ENCODE data around the gene VGLL4.
"Not testable (repeated sequence)": the region's sequence is repeated elsewhere in the genome, so short reads cannot be mapped to it uniquely, and the experiment has no call there.

The VGLL4 gene

DNA sequence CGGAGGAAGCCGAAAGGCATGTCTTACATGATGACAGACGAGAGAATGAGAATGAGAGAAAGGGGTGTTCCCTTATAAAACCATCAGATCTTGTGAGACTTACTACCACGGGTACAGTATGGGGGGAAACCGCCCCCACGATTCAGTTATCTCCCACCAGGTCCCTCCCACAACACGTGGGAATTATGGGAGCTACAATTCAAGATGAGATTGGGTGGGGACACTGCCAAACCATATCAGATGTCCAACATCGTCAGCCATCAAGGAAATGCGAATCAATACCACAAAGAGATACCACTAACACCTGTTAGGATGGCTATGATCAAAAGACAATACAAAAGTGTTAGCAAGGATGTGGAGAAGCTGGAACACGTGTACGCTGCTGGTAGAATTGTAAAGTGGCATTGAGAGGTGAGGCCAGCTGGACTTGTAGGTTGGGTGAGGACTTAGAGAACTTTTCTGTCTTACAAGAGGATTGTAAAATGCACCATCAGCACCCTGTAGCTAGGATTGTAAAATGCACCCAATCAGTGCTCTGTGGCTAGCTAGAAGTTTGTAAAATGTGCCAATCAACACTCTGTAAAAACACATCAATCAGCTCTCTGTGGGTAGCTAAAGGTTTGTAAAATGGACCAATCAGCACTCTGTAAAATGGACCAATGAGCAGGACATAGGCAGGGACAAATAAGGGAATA lies 37.5 kb downstream of the VGLL4 start:
- no peak for DNase-seq (ENCODE audit: low read depth)

DNA sequence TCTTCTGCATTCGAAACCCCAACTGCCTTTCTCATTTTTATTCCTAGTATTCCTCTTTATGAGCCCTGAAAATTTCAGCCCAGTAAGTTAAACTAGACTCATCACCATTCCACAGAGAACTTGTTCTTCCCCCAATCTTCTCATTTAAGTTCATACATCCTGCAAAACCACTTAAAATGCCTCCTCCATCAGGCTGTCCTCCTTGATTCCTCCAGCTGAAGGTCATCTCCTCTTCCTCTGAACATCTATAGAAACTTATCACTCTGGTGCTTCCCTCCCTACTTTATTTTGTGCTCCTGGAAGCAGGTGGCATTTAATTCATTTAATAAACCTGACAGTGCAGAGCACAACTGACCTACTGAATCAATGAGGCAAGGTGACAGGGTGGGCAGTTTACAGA lies 38.3 kb downstream of the VGLL4 start:
- no peak for DNase-seq (ENCODE audit: low read depth)

- DNase-seq (ENCODE audit: low read depth), result peak; percentile 72
These were observed 39.4 kb downstream of the VGLL4 start for GRCh38 chr3:11604139-11604892.

- DNase-seq (ENCODE audit: low read depth), result peak; percentile 88
These were observed 40.1 kb downstream of the VGLL4 start for GRCh38 chr3:11603628-11604027.

DNA sequence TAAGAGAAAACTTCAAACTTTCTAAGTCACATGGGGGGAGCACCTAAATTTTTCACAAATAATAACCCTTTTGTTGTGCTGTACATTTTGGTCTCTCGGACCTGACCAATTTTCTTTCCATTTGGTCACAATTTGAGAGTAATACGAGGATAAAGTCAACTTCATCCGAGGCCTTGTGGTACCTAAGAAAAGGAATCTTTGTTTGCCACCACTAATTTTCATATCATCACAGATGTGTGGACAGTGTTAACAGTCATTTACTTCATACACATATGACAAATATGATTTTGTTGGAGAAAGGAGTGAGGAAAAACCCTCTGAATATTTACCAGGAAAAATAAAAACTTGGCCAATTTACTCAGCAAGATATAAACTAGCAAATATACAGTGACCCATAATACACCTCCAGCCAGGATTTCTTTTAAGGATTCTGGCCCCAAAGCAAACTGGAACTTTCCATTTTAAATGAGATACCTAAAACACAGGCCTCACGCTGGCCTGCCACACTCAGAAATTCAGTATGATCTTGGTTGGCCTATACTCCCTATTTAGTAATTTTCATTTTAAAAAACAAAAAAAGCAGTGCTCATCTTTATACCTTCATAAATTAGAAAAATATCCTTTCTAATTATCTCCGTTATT lies 40.7 kb downstream of the VGLL4 start:
- no peak for DNase-seq (ENCODE audit: low read depth)

GRCh38 chr3:11602239-11602840 lies 41.4 kb downstream of the VGLL4 start:
- no peak for DNase-seq (ENCODE audit: low read depth)

- DNase-seq (ENCODE audit: low read depth), result peak; percentile 92
These were observed 42.1 kb downstream of the VGLL4 start for GRCh38 chr3:11601446-11602238.

DNA sequence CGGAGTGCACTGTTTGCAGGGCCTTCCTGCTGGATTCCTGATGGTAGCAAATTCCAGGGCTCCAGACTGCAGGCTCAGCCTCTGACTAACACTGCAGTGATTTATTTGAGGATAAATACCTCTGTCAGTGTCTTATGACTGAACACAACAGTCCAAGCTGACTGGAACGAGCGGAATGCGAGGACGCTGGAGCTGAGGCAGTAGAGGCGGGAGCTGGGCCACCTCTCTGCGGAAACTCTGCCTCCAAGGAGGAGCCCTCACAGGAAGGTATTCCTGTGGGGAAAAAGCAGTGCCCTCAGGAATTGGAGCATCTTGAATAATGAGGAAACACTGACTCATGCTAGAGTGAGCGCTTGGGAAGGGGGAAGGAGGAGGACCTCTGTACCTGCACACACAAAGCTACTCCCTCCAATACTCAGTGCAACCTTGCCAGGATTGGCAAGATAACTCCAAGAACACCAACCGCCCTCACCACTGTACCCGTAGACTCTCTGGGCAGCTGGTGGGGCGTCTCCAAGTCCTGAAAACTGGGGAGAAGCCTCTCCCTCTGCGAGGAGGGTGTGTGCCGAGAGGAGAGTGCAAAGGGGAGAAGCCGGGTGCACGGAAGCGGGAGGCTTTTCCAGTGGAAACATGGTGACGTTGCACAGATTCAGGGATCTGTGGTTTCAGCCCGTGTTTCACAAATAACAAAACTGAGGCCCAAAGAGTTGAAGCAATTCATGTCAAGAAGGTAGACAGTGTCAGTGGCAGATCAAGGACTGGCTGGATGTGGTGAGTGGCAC lies 43.0 kb downstream of the VGLL4 start:
- DNase-seq (ENCODE audit: low read depth), result peak; percentile 98

DNA sequence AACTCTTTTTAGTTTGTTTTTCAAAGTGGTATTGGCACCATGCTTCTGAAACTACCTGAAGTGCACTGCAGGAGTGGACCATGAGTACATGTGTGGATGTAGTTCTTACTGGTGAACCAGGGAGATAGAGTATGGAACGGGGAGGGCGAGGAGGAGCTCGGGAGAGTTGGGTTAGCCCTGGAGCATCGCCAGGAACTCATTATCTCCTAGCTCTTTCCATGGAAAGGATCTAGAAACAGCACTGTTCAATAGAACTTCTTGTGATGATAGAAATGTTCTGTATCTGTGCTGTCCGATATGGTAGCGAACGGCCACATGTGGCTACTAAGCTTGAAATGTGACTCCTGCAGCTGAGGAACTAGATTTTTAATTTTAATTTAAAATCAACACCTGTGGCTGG lies 47.3 kb downstream of the VGLL4 start:
- no peak for DNase-seq (ENCODE audit: low read depth)

DNA sequence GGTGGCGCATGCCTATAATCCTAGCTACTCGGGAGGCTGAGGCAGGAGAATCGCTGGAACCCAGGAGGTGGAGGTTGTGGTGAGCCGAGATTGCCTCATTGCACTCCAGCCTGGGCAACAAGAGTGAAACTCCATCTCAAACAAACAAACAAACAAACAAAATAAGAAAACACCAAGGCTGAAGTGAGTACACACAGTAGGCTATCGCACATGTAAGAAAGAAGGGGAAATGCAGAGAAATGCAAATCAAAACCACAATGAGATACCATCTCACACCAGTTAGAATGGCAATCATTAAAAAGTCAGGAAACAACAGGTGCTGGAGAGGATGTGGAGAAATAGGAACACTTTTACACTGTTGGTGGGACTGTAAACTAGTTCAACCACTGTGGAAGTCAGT lies 48.7 kb downstream of the VGLL4 start:
- DNase-seq (ENCODE audit: low read depth), result not testable (repeated sequence)

- no peak for DNase-seq (ENCODE audit: low read depth)
These were observed 50.2 kb downstream of the VGLL4 start for GRCh38 chr3:11593318-11594034.

- DNase-seq (ENCODE audit: low read depth), result no peak
These were observed 51.0 kb downstream of the VGLL4 start for GRCh38 chr3:11592445-11593298.

- DNase-seq (ENCODE audit: low read depth), result peak; percentile 40
These were observed 52.1 kb downstream of the VGLL4 start for GRCh38 chr3:11591391-11592282.

GRCh38 chr3:11591002-11591355 lies 52.7 kb downstream of the VGLL4 start:
- DNase-seq (ENCODE audit: low read depth), result peak; percentile 18

- DNase-seq (ENCODE audit: low read depth), result no peak
These were observed 54.0 kb downstream of the VGLL4 start for GRCh38 chr3:11589706-11590105.

DNA sequence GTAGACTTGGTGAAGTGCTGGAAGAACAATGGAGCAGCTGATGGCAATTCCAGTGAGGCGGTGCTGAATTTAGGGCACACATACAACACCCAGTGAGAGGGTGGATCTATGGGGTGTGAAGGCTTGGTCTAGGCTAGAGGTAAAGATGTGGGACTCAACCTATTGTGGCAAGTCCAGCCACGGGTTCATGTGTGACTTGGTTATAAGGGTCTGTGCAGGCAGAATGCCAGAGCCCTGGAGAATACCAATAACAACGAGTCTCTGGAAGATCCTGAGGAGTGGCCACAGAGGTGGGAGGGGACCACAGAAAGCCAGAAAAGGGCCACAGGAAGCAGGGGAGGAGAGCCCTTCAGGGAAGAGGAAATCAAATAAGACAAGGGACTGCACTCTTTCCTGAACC lies 55.0 kb downstream of the VGLL4 start:
- DNase-seq (ENCODE audit: low read depth), result no peak

DNA sequence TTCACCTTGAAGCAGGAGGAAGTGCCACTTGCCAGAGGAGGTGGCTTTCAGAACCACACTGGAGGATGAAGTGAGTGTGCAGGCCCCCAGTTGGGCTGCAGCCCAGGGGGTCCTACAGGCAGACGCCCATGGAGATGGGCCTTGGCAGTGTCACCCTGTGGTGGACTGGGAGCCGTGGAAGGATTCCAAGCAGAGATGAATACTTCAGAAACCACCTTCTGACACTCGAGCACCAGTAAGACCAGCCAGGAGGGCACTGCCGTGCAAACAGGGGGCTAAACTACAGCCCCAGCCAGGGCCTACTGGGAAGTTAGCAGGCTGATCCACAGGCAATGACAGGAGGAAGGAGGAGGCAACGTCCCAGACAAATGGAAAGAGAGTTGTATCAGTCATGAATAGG lies 55.4 kb downstream of the VGLL4 start:
- no peak for DNase-seq (ENCODE audit: low read depth)

GRCh38 chr3:11587766-11588165 lies 55.9 kb downstream of the VGLL4 start:
- no peak for DNase-seq (ENCODE audit: low read depth)

- no peak for DNase-seq (ENCODE audit: low read depth)
These were observed 59.1 kb downstream of the VGLL4 start for GRCh38 chr3:11584570-11584969.

Data from fibroblast of gingiva (primary cell).